ENCODE results near the gene ASGR2.

ASGR2 gene

DNA sequence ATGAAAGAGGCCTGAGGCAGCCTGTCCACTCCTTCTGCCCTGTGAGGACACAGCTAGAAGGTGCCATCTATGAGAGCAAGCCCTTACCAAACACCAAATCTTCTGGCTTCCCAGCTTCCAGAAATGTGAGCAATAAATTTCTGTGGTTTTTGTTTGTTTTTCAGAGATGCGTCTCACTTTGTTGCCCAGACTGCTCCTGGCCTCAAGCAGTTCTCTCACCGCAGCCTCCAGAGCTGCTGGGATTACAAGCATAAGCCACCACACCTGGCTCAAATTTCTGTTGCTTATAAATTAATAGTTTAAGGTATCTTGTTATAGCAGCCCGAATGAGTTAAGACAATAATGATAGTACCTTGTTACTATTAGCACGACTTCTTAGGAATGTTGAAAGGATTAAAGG lies 58.2 kb downstream of the ASGR2 start:
- ATAC-seq: no peak
- no peak for TF ChIP-seq OSR1 (CRISPR knock-in tag; IDR thresholded peaks at IDR 0.05)
